GM23338 (cell line): Measurements from ENCODE around the gene PHYKPL. TPM values are rescaled to one million over a fixed set of nuclear protein-coding genes. Genes with fewer than 3 reads are reported as not detected.

Source experiments
- ATAC-seq: fragments of 200-7000 bp; cut with Tn5 transposase; 3 replicates; pipeline ENCODE4 v1.9.1; 2020
- DNase-seq: peaks from one replicate; pipeline ENCODE4 v3.0.0-alpha.2; 2015; ENCODE audit warnings: low spot score
- H2AFZ ChIP-seq: fragments of 200-600 bp; sonication (generic); 2 replicates; pipeline ENCODE4 v1.8.0; 2016; ENCODE audit warnings: antibody characterized with exemption, mild to moderate bottlenecking, moderate library complexity
- H3F3A ChIP-seq: fragments of 200-600 bp; sonication (generic); replicated peaks from 2 replicates; pipeline ENCODE4 v1.8.0; 2017; ENCODE audit warnings: antibody characterized with exemption, mixed run types, low read depth
- H3K27ac ChIP-seq: fragments of 200-600 bp; sonication (generic); 2 replicates; pipeline ENCODE4 v1.6.1; 2016; ENCODE audit warnings: low read depth
- H3K27me3 ChIP-seq: fragments of 200-600 bp; sonication (generic); 2 replicates; pipeline ENCODE4 v1.8.0; 2016; ENCODE audit warnings: mild to moderate bottlenecking, mixed run types, moderate library complexity; ENCODE audit not compliant: insufficient read depth
- H3K36me3 ChIP-seq: fragments of 200-600 bp; sonication (generic); 2 replicates; pipeline ENCODE4 v1.8.0; 2016; ENCODE audit warnings: mild to moderate bottlenecking; ENCODE audit not compliant: insufficient read depth
- H3K4me1 ChIP-seq: fragments of 200-600 bp; sonication (generic); 2 replicates; pipeline ENCODE4 v1.8.0; 2016; ENCODE audit warnings: mild to moderate bottlenecking, moderate library complexity; ENCODE audit not compliant: insufficient read depth
- H3K4me2 ChIP-seq: fragments of 200-600 bp; sonication (generic); 2 replicates; pipeline ENCODE4 v1.7.1; 2017; ENCODE audit warnings: mixed run types
- H3K4me3 ChIP-seq: fragments of 200-600 bp; sonication (generic); 2 replicates; pipeline ENCODE4 v1.6.1; 2016; ENCODE audit warnings: mixed run types
- H3K79me2 ChIP-seq: fragments of 200-600 bp; sonication (generic); replicated peaks from 2 replicates; pipeline ENCODE4 v1.8.0; 2017; ENCODE audit warnings: mild to moderate bottlenecking; ENCODE audit not compliant: insufficient read depth
- H3K9me2 ChIP-seq: fragments of 200-600 bp; sonication (generic); 2 replicates; pipeline ENCODE4 v1.8.0; 2017; ENCODE audit not compliant: insufficient read depth
- H4K20me1 ChIP-seq: fragments of 200-600 bp; sonication (generic); replicated peaks from 2 replicates; pipeline ENCODE4 v1.8.0; 2017; ENCODE audit warnings: mild to moderate bottlenecking; ENCODE audit not compliant: insufficient read depth
- H3K27ac Mint-ChIP-seq: 2 replicates; pipeline ENCODE4 v1.8.0; 2020; ENCODE audit warnings: inconsistent platforms, mild to moderate bottlenecking, moderate library complexity, mixed read lengths
- H3K27me3 Mint-ChIP-seq: 3 replicates; pipeline ENCODE4 v1.8.0; 2022; ENCODE audit warnings: low read depth, mild to moderate bottlenecking, moderate library complexity, mixed read lengths, inconsistent platforms; ENCODE audit not compliant: insufficient read depth, poor library complexity
- H3K36me3 Mint-ChIP-seq: 3 replicates; pipeline ENCODE4 v1.8.0; 2021; ENCODE audit warnings: low read depth, mild to moderate bottlenecking, inconsistent platforms, moderate library complexity, mixed read lengths
- H3K4me1 Mint-ChIP-seq: 3 replicates; pipeline ENCODE4 v1.8.0; 2020; ENCODE audit warnings: mild to moderate bottlenecking, inconsistent platforms, mixed read lengths
- H3K4me3 Mint-ChIP-seq: 3 replicates; pipeline ENCODE4 v1.8.0; 2021; ENCODE audit warnings: moderate library complexity, mild to moderate bottlenecking, inconsistent platforms, mixed read lengths
- H3K9me3 Mint-ChIP-seq: 3 replicates; pipeline ENCODE4 v1.8.0; 2020; ENCODE audit warnings: moderate library complexity, mild to moderate bottlenecking, inconsistent platforms, mixed read lengths
- CREB1 ChIP-seq: fragments of 250-450 bp; sonication (Bioruptor Pico); IDR thresholded peaks from 2 replicates; pipeline ENCODE4 v1.5.0; 2020; ENCODE audit warnings: low read depth, mild to moderate bottlenecking, moderate library complexity
- CTCF ChIP-seq, 2 experiments: fragments of 200-600 bp in 1 of 2; sonication (generic) in 1 of 2; conservative IDR thresholded peaks; 2 replicates each; pipeline versions ENCODE4 v1.5.1 to v1.6.1; 2016 to 2017; ENCODE audit warnings: antibody characterized with exemption in 2 of 2, low read depth in 2 of 2, mild to moderate bottlenecking in 2 of 2, moderate library complexity in 1 of 2
- ETS1 ChIP-seq: IDR thresholded peaks from 2 replicates; pipeline ENCODE4 v1.6.1; 2016; ENCODE audit warnings: antibody characterized with exemption
- EZH2 ChIP-seq: fragments of 200-600 bp; sonication (generic); IDR thresholded peaks from one replicate; pipeline ENCODE4 v1.8.0; 2017; ENCODE audit warnings: antibody characterized with exemption, mild to moderate bottlenecking, low read depth; ENCODE audit not compliant: unreplicated experiment
- EZH2phosphoT487 ChIP-seq: fragments of 200-600 bp; sonication (generic); IDR thresholded peaks from one replicate; pipeline ENCODE4 v1.8.1; 2018; ENCODE audit warnings: antibody characterized with exemption; ENCODE audit not compliant: unreplicated experiment
- JUNB ChIP-seq: IDR thresholded peaks from one replicate; pipeline ENCODE4 v1.6.1; 2016; ENCODE audit warnings: antibody characterized with exemption; ENCODE audit not compliant: unreplicated experiment
- NANOG ChIP-seq: IDR thresholded peaks from 2 replicates; pipeline ENCODE4 v1.6.1; 2016; ENCODE audit warnings: antibody characterized with exemption, borderline replicate concordance
- POLR2AphosphoS5 ChIP-seq: IDR thresholded peaks from 2 replicates; pipeline ENCODE4 v1.6.1; 2016; ENCODE audit warnings: antibody characterized with exemption, low read depth
- REST ChIP-seq: IDR thresholded peaks from one replicate; pipeline ENCODE4 v1.6.1; 2018; ENCODE audit warnings: antibody characterized with exemption; ENCODE audit not compliant: unreplicated experiment
- STAT1 ChIP-seq: IDR thresholded peaks from one replicate; pipeline ENCODE4 v1.6.1; 2016; ENCODE audit warnings: antibody characterized with exemption; ENCODE audit not compliant: unreplicated experiment
- ZNF114 ChIP-seq: fragments of 250-450 bp; sonication (Bioruptor Pico); IDR thresholded peaks from 2 replicates; pipeline ENCODE4 v1.5.0; 2020; ENCODE audit warnings: mild to moderate bottlenecking, moderate library complexity
- polyA plus RNA-seq: library from polyadenylated mRNA; unstranded; fragments of >200 nt; fragmentation: Nextera tagmentation; extraction: Ambion mirVana; gene quantifications from 2 replicates; pipeline ENCODE4 v1.2.1, GENCODE V29; 2016
- total RNA-seq: library from RNA; depleted of rRNA; stranded (reverse); fragments of >200 nt; shearing (Covaris generic); gene quantifications from 2 replicates; pipeline ENCODE4 v1.2.3, GENCODE V29; 2014

Gene PHYKPL
- total and polyA plus RNA-seq, 2 experiments from 2014 or later = 15.9 to 20.8 TPM

GRCh38 chr5:178199581-178200434, 32.8 kb downstream of the PHYKPL start (continued):
- no peak for TF ChIP-seq REST
- TF ChIP-seq ETS1 = no peak
- TF ChIP-seq ZNF114 (CRISPR knock-in tag) = no peak
- no peak for TF ChIP-seq EZH2phosphoT487
- no peak for TF ChIP-seq CREB1 (CRISPR knock-in tag)
- TF ChIP-seq CTCF (conservative IDR thresholded peaks at IDR 0.05; ENCODE audit: low read depth in 2 of 2) = no peak
- no peak for TF ChIP-seq NANOG
- no peak for TF ChIP-seq EZH2

GRCh38 chr5:178198706-178199105, 33.9 kb downstream of the PHYKPL start:
- H3K4me1 Mint-ChIP-seq = peaks cover 27% of the 10 kb centered on the region
- ATAC-seq (no peak), DNase-seq (no peak)
- Histone ChIP-seq H3K4me3 (no peak overlapping the region), H3F3A (0 out of 2 replicates have a peak, but pooled peaks cover 3% of the 10 kb centered on the region), H3K9me2 (no peaks in the 10 kb centered on the region), H3K27me3 (no peaks in the 10 kb centered on the region), H3K4me1 (0 out of 2 replicates have a peak, but pooled peaks cover 2% of the 10 kb centered on the region), H2AFZ (no peak overlapping the region), H3K36me3 (no peaks in the 10 kb centered on the region), H3K27ac (no peak overlapping the region), H4K20me1 (no peaks in the 10 kb centered on the region; the same call in 1 of the 2 replicates), H3K4me2 (no peak overlapping the region), H3K79me2 (peaks cover 3% of the 10 kb centered on the region; the same call in 1 of the 2 replicates)
- H3K36me3 Mint-ChIP-seq = peaks cover 4% of the 10 kb centered on the region; the same call in 2 of the 3 replicates
- H3K4me3 Mint-ChIP-seq = no peak overlapping the region
- peaks cover 14% of the 10 kb centered on the region for H3K27me3 Mint-ChIP-seq
- H3K27ac Mint-ChIP-seq = no peak overlapping the region
- peaks cover 4% of the 10 kb centered on the region; the same call in 1 of the 3 replicates for H3K9me3 Mint-ChIP-seq
- TF ChIP-seq REST = no peak
- no peak for TF ChIP-seq ETS1
- no peak for TF ChIP-seq CTCF (conservative IDR thresholded peaks at IDR 0.05; ENCODE audit: low read depth in 2 of 2)
- no peak for TF ChIP-seq ZNF114 (CRISPR knock-in tag)
- no peak for TF ChIP-seq EZH2phosphoT487
- no peak for TF ChIP-seq NANOG
- TF ChIP-seq JUNB = no peak
- TF ChIP-seq STAT1 = no peak
- no peak for TF ChIP-seq CREB1 (CRISPR knock-in tag)
- TF ChIP-seq POLR2AphosphoS5 = no peak
- TF ChIP-seq EZH2 = no peak
